Subcutaneous abdominal adipose tissue (tissue), 5 donors: ENCODE results near the gene MYO7B.
A peak's percentile ranks its signal among the peaks of the same experiment; 100 is the strongest.

Source experiments
- H3K27ac ChIP-seq: one replicate; pipeline ENCODE4 v1.7.0; 2013; ENCODE audit warnings: low read depth, mild to moderate bottlenecking, inconsistent platforms, low read length, moderate library complexity
- H3K27me3 ChIP-seq, 5 donors: one replicate each; pipeline ENCODE4 v1.7.0; 2013; ENCODE audit warnings: low read length in 5 of 5, inconsistent platforms in 1 of 5; ENCODE audit not compliant: control insufficient read depth in 5 of 5, insufficient read depth in 4 of 5
- H3K36me3 ChIP-seq, 5 donors: one replicate each; pipeline ENCODE4 v1.7.0; 2013; ENCODE audit warnings: low read length in 5 of 5; ENCODE audit not compliant: control insufficient read depth in 5 of 5, insufficient read depth in 5 of 5
- H3K4me1 ChIP-seq, 5 donors: one replicate each; pipeline ENCODE4 v1.7.0; 2013; ENCODE audit warnings: low read length in 5 of 5, mild to moderate bottlenecking in 3 of 5, moderate library complexity in 1 of 5; ENCODE audit not compliant: control insufficient read depth in 5 of 5, insufficient read depth in 5 of 5
- H3K4me3 ChIP-seq, 5 donors: one replicate each; pipeline ENCODE4 v1.7.0; 2013; ENCODE audit warnings: low read length in 5 of 5, low read depth in 1 of 5
- H3K9ac ChIP-seq, 5 donors: one replicate each; pipeline ENCODE4 v1.7.0; 2013; ENCODE audit warnings: low read length in 5 of 5, mild to moderate bottlenecking in 4 of 5, moderate library complexity in 3 of 5
- H3K9me3 ChIP-seq, 5 donors: one replicate each; pipeline ENCODE4 v1.7.0; 2013; ENCODE audit warnings: low read length in 5 of 5; ENCODE audit not compliant: control insufficient read depth in 5 of 5
- donor health status: healthy.
- donor health status: healthy.
- donor health status: healthy.
- donor health status: healthy.
- donor health status: healthy.

The MYO7B gene

GRCh38 chr2:127639111-127639474, 103.6 kb downstream of the MYO7B start:
- Histone ChIP-seq H3K9ac (no peak overlapping the region), H3K36me3 (peaks cover 0 to 31% (median 11%) of the 10 kb centered on the region in 5 donors), H3K4me1 (peaks cover 8 to 89% (median 29%) of the 10 kb centered on the region in 5 donors), H3K9me3 (no peaks in the 10 kb centered on the region), H3K4me3 (no peak overlapping the region), H3K27ac (peak overlapping the region; percentile 65), H3K27me3 (no peaks in the 10 kb centered on the region)

GRCh38 chr2:127640082-127641072, 104.9 kb downstream of the MYO7B start:
- Histone ChIP-seq H3K27me3 (no peaks in the 10 kb centered on the region), H3K9ac (peak overlapping the region in 1 of 5 donors; percentile 17), H3K4me1 (peaks cover 5 to 90% (median 25%) of the 10 kb centered on the region in 5 donors), H3K36me3 (peaks cover 0 to 31% (median 11%) of the 10 kb centered on the region in 5 donors), H3K27ac (no peak overlapping the region), H3K9me3 (no peaks in the 10 kb centered on the region), H3K4me3 (no peak overlapping the region)

- H3K4me3 ChIP-seq = no peak overlapping the region
- no peaks in the 10 kb centered on the region for H3K27me3 ChIP-seq
- no peak overlapping the region for H3K9ac ChIP-seq
- peaks cover 0 to 29% (median 11%) of the 10 kb centered on the region in 5 donors for H3K36me3 ChIP-seq
- H3K27ac ChIP-seq = no peak overlapping the region
- H3K4me1 ChIP-seq = peaks cover 4 to 91% (median 25%) of the 10 kb centered on the region in 5 donors
- H3K9me3 ChIP-seq = no peaks in the 10 kb centered on the region
Measured at GRCh38 chr2:127641133-127641532, 105.7 kb downstream of the MYO7B start.

- Histone ChIP-seq H3K4me3 (no peak overlapping the region), H3K9me3 (no peaks in the 10 kb centered on the region), H3K27me3 (no peaks in the 10 kb centered on the region), H3K27ac (no peak overlapping the region), H3K9ac (no peak overlapping the region), H3K4me1 (peaks cover 7 to 91% (median 24%) of the 10 kb centered on the region in 5 donors), H3K36me3 (peaks cover 0 to 28% (median 11%) of the 10 kb centered on the region in 5 donors)
Measured at GRCh38 chr2:127641846-127642507, 106.5 kb downstream of the MYO7B start.

GRCh38 chr2:127642706-127643438, 107.4 kb downstream of the MYO7B start:
- Histone ChIP-seq H3K4me1 (peaks cover 4 to 91% (median 24%) of the 10 kb centered on the region in 5 donors), H3K27me3 (no peaks in the 10 kb centered on the region), H3K4me3 (no peak overlapping the region), H3K27ac (no peak overlapping the region), H3K9me3 (no peaks in the 10 kb centered on the region), H3K9ac (no peak overlapping the region), H3K36me3 (peaks cover 0 to 28% (median 11%) of the 10 kb centered on the region in 5 donors)

- no peak overlapping the region for H3K27ac ChIP-seq
- peaks cover 0 to 91% (median 22%) of the 10 kb centered on the region in 5 donors for H3K4me1 ChIP-seq
- H3K9me3 ChIP-seq = no peaks in the 10 kb centered on the region
- no peaks in the 10 kb centered on the region for H3K27me3 ChIP-seq
- H3K9ac ChIP-seq = no peak overlapping the region
- H3K4me3 ChIP-seq = no peak overlapping the region
- H3K36me3 ChIP-seq = peaks cover 0 to 27% (median 10%) of the 10 kb centered on the region in 5 donors
Measured at GRCh38 chr2:127643439-127644065, 108.1 kb downstream of the MYO7B start.

- Histone ChIP-seq H3K4me3 (no peak overlapping the region), H3K9me3 (no peaks in the 10 kb centered on the region), H3K36me3 (peaks cover 0 to 19% (median 2%) of the 10 kb centered on the region in 5 donors), H3K4me1 (peaks cover 2 to 90% (median 26%) of the 10 kb centered on the region in 5 donors), H3K27me3 (no peaks in the 10 kb centered on the region), H3K9ac (no peak overlapping the region), H3K27ac (no peak overlapping the region)
Measured at GRCh38 chr2:127644066-127645025, 108.9 kb downstream of the MYO7B start.

- Histone ChIP-seq H3K9me3 (no peaks in the 10 kb centered on the region), H3K27ac (no peak overlapping the region), H3K9ac (no peak overlapping the region), H3K27me3 (no peaks in the 10 kb centered on the region), H3K36me3 (peaks cover 0 to 17% (median 2%) of the 10 kb centered on the region in 5 donors), H3K4me3 (no peak overlapping the region), H3K4me1 (peaks cover 4 to 92% (median 30%) of the 10 kb centered on the region in 5 donors)
Measured at GRCh38 chr2:127645026-127645394, 109.5 kb downstream of the MYO7B start.
